Keratinocyte (primary cell): ENCODE results near the gene BDKRB1. TPM values are rescaled to one million over a fixed set of nuclear protein-coding genes. Genes with fewer than 3 reads are reported as not detected.

Experiments
- DNase-seq: peaks from one replicate; pipeline ENCODE4 v3.0.0-alpha.2; 2011; ENCODE audit warnings: low read depth, missing footprints, low spot score
- FAIRE-seq: peaks from 2 replicates; lab custom pipeline; 2011; peaks lifted over from hg19 to GRCh38; lab: Jason Lieb, UNC
- H2AFZ ChIP-seq: 2 replicates; pipeline ENCODE4 v1.6.0; 2012; ENCODE audit warnings: low read length, control low read depth, inconsistent platforms; ENCODE audit not compliant: control insufficient read depth
- H3K27ac ChIP-seq: 2 replicates; pipeline ENCODE4 v1.5.1; 2011; ENCODE audit warnings: low read length; ENCODE audit not compliant: control insufficient read depth, insufficient read depth
- H3K27me3 ChIP-seq: 3 replicates; pipeline ENCODE4 v1.6.0; 2011; ENCODE audit warnings: low read length; ENCODE audit not compliant: control insufficient read depth, insufficient read depth; ENCODE audit errors: extremely low read depth
- H3K36me3 ChIP-seq, 2 experiments: 2 replicates in 1 of 2; 3 replicates in 1 of 2; pipeline ENCODE4 v1.5.1; 2011; ENCODE audit warnings: low read length in 2 of 2, mild to moderate bottlenecking in 1 of 2; ENCODE audit not compliant: control insufficient read depth in 2 of 2, insufficient read depth in 2 of 2; ENCODE audit errors: extremely low read depth in 1 of 2
- H3K4me1 ChIP-seq: 3 replicates; pipeline ENCODE4 v1.5.1; 2011; ENCODE audit warnings: low read length; ENCODE audit not compliant: control insufficient read depth, insufficient read depth; ENCODE audit errors: extremely low read depth
- H3K4me2 ChIP-seq: 3 replicates; pipeline ENCODE4 v1.6.0; 2011; ENCODE audit warnings: low read depth, low read length; ENCODE audit not compliant: control insufficient read depth, insufficient read depth; ENCODE audit errors: extremely low read depth
- H3K4me3 ChIP-seq, 3 experiments: fragments of 200-600 bp in 1 of 3; sonication (generic) in 1 of 3; 2 replicates in 2 of 3; 3 replicates in 1 of 3; pipeline ENCODE4 v1.5.1; 2011 to 2016; ENCODE audit warnings: low read length in 3 of 3, mild to moderate bottlenecking in 3 of 3, control low read depth in 2 of 3, inconsistent platforms in 1 of 3, low read depth in 1 of 3, mixed read lengths in 1 of 3, mixed run types in 1 of 3, moderate library complexity in 1 of 3; ENCODE audit not compliant: control insufficient read depth in 2 of 3, insufficient read depth in 2 of 3; ENCODE audit errors: extremely low read depth in 1 of 3
- H3K79me2 ChIP-seq: 2 replicates; pipeline ENCODE4 v1.6.0; 2012; ENCODE audit warnings: low read length; ENCODE audit not compliant: control insufficient read depth, insufficient read depth
- H3K9ac ChIP-seq: 3 replicates; pipeline ENCODE4 v1.6.0; 2011; ENCODE audit warnings: low read length; ENCODE audit not compliant: control insufficient read depth, insufficient read depth; ENCODE audit errors: extremely low read depth
- H3K9me1 ChIP-seq: 3 replicates; pipeline ENCODE4 v1.6.0; 2011; ENCODE audit warnings: low read length; ENCODE audit not compliant: control insufficient read depth, insufficient read depth; ENCODE audit errors: extremely low read depth
- H3K9me3 ChIP-seq: 2 replicates; pipeline ENCODE4 v1.5.1; 2012; ENCODE audit warnings: low read depth, low read length; ENCODE audit not compliant: control insufficient read depth
- H4K20me1 ChIP-seq: 3 replicates; pipeline ENCODE4 v1.6.0; 2011; ENCODE audit warnings: low read length; ENCODE audit not compliant: control insufficient read depth, insufficient read depth; ENCODE audit errors: extremely low read depth
- CTCF ChIP-seq, 3 experiments: IDR thresholded peaks in 1 of 3; conservative IDR thresholded peaks in 1 of 3; optimal IDR thresholded peaks in 1 of 3; 2 replicates in 2 of 3; 3 replicates in 1 of 3; pipeline versions ENCODE3 to v1.5.1; 2011; ENCODE audit warnings: low read length in 3 of 3, mild to moderate bottlenecking in 3 of 3, moderate library complexity in 2 of 3, control low read depth in 1 of 3, inconsistent platforms in 1 of 3; ENCODE audit not compliant: insufficient read depth in 2 of 3; ENCODE audit errors: extremely low read depth in 1 of 3
- EZH2 ChIP-seq: IDR thresholded peaks from one replicate; pipeline ENCODE4 v1.6.1; 2012; ENCODE audit warnings: inconsistent platforms, mild to moderate bottlenecking, low read length, moderate library complexity
- dilution Hi-C: fragments of 300-500 bp; cut with MboI; formaldehyde crosslinking; loops from one replicate; pipeline ENCODE4 v1.7.0; 2020; ENCODE audit warnings: low sequenced_read_pairs; ENCODE audit not compliant: extremely low pct_ligation_motif_present
- polyA plus RNA-seq, 5 experiments: library from polyadenylated mRNA; depleted of rRNA in 3 of 5; stranded (reverse) in 3 of 5; stranded (forward) in 1 of 5; unstranded in 1 of 5; fragments of >200 nt; gene quantifications; 1 replicate in 1 of 5; 2 replicates in 3 of 5; 3 replicates in 1 of 5; pipeline versions ENCODE4 v1.2.1 to v1.2.3, GENCODE V29; 2011 to 2012; ENCODE audit warnings: missing spikeins in 2 of 5, low read depth in 1 of 5, low replicate concordance in 1 of 5

The BDKRB1 gene
- polyA plus RNA-seq, 1 donor (not counting 4 experiments of a cell fraction or from before 2014, with no cell fraction given), result 3.4 TPM

- no peaks in the 10 kb centered on the region for H3K9me1 ChIP-seq
- H3K27ac ChIP-seq, result no peak overlapping the region
Measured at GRCh38 chr14:96309133-96309895, 53.3 kb downstream of the BDKRB1 start.

GRCh38 chr14:96309896-96310330 lies 53.9 kb downstream of the BDKRB1 start:
- H3K9ac ChIP-seq, result no peak overlapping the region
- TF ChIP-seq EZH2 (no peak), CTCF (optimal IDR thresholded peaks at IDR 0.05 in 1 of 3, IDR thresholded peaks at IDR 0.05 in 1 of 3, conservative IDR thresholded peaks at IDR 0.05 in 1 of 3; ENCODE audit: extremely low read depth in 1 of 3, insufficient read depth in 2 of 3, low read length in 3 of 3) (no peak)
- DNase-seq, result no peak
- no peaks in the 10 kb centered on the region for H3K9me1 ChIP-seq
- no peak overlapping the region for H3K4me2 ChIP-seq
- no peaks in the 10 kb centered on the region for H3K9me3 ChIP-seq
- H3K4me3 ChIP-seq, result no peak overlapping the region
- FAIRE-seq, result no peak
- no peak overlapping the region for H2AFZ ChIP-seq
- no peaks in the 10 kb centered on the region for H4K20me1 ChIP-seq
- no peak overlapping the region for H3K27ac ChIP-seq
- peaks cover 0 to 6% of the 10 kb centered on the region in 2 experiments for H3K36me3 ChIP-seq
- H3K79me2 ChIP-seq, result no peaks in the 10 kb centered on the region
- dilution Hi-C loops, result no loop called here
- no peaks in the 10 kb centered on the region for H3K27me3 ChIP-seq
- H3K4me1 ChIP-seq, result no peaks in the 10 kb centered on the region

More at GRCh38 chr14:96309133-96309895, 53.3 kb downstream of the BDKRB1 start:
- Histone ChIP-seq H3K4me3 (no peak overlapping the region), H3K9ac (no peak overlapping the region), H3K79me2 (no peaks in the 10 kb centered on the region), H3K36me3 (peaks cover 0 to 6% of the 10 kb centered on the region in 2 experiments), H2AFZ (no peak overlapping the region), H3K27me3 (no peaks in the 10 kb centered on the region), H3K4me1 (no peaks in the 10 kb centered on the region), H3K4me2 (no peak overlapping the region), H3K9me3 (no peaks in the 10 kb centered on the region), H4K20me1 (no peaks in the 10 kb centered on the region)
- peak; percentile 20 for FAIRE-seq
- dilution Hi-C loops, result no loop called here
- DNase-seq, result no peak
- no peak for TF ChIP-seq EZH2
- TF ChIP-seq CTCF (optimal IDR thresholded peaks at IDR 0.05 in 1 of 3, IDR thresholded peaks at IDR 0.05 in 1 of 3, conservative IDR thresholded peaks at IDR 0.05 in 1 of 3; ENCODE audit: extremely low read depth in 1 of 3, insufficient read depth in 2 of 3, low read length in 3 of 3), result no peak
